HT-29 (cell line): ENCODE data around the gene NUP214. TPM values are rescaled to one million over a fixed set of nuclear protein-coding genes. Genes with fewer than 3 reads are reported as not detected.
"Not testable (repeated sequence)": the region's sequence is repeated elsewhere in the genome, so short reads cannot be mapped to it uniquely, and the experiment has no call there.

Experiments used
- DNase-seq: peaks from one replicate; pipeline ENCODE4 v3.0.0-alpha.2; 2015; ENCODE audit warnings: low spot score
- total RNA-seq: library from RNA; depleted of rRNA; stranded (reverse); fragments of >200 nt; shearing (Covaris generic); gene quantifications from 2 replicates; pipeline ENCODE4 v1.2.3, GENCODE V29; 2014

Gene NUP214
- total RNA-seq, 1 experiment from 2014 or later = 18.4 TPM

DNA sequence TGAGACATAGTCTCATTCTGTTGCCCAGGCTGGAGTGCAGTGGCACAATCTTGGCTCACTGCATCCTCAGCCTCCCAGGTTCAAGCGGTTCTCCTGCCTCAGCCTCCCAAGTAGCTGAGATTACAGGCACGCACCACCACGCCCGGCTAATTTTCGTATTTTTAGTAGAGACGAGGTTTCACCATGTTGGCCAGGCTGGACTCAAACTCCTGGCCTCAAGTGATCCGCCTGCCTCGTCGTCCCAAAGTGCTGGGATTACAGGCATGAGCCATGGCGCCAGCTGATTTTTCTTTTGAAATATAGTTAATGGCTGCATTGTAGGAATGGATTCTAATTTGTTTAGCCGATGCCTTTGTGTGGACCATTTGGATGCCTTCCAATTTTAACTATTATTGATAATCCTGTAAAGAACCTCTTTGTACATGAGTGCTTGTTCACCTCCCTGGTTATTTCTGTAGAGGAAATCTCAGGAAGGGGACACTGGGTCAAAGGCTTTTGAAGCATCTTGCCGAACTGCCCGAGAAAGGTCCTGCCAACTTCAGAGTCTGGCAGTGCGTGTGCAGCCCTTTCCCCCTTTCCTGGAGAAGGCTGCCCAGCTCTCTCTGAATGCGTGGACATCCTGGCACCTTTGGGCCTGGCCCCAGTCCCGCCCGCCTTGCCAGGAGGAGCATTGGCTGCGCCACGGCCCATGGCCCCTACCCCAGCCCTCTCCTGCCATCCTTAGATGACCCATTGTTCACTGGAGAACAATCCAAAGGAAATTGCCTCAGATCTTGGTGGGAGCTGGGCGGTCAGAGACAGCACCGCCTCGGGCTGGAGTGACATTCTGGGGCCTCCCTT is 8.9 kb upstream of the NUP214 start:
- no peak for DNase-seq

GRCh38 chr9:131117121-131117761 is 8.1 kb upstream of the NUP214 start:
- DNase-seq = no peak

GRCh38 chr9:131117762-131118145 is 7.6 kb upstream of the NUP214 start:
- no peak for DNase-seq

DNA sequence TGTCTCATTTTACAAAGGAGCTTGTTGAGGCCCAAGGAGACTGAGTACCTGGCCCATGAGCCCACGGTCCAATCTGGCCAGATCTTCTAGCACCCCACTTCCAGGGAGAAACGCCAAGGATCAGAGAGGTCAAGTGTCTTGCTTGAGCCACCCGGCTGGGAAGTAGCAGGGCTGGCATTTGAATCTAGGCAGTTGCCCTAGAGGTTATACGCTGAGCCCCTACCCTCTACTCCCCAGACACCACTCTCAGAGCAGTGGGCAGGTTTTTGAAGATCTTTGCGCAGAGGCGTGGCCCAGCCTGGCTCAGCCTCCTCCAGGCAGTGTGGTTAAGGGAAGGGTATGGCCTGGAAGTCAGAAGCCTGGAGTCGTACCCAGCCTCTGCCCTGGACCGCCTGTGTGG is 5.8 kb upstream of the NUP214 start:
- no peak for DNase-seq

DNA sequence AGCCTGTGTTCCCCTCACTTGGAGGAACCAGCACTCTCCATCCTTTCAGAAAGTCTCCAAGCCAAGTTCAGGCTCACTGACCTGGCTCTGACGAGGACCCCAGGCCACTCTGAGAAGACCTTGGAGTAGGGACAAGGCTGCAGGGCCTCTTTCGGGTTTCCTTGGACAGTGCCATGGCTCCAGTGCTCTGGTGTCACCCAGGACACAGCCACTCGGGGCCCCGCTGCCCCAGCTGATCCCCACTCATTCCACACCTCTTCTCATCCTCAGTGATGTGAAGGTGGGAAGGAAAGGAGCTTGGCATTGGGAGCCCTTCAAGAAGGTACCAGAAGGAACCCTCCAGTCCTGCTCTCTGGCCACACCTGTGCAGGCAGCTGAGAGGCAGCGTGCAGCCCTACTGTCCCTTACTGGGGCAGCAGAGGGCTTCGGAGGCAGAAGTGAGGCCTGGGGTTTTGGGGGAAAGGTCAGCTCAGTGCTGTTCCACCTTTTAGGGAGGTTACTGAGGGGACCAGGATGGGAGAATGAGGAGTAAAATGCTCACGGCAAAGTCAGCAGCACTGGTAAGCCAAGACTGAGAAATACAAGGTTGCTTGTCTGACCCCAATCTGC is 4.7 kb upstream of the NUP214 start:
- no peak for DNase-seq

- no peak for DNase-seq
Measured at GRCh38 chr9:131121346-131121745, 4.0 kb upstream of the NUP214 start.

- DNase-seq = no peak
Measured at GRCh38 chr9:131122158-131122557, 3.2 kb upstream of the NUP214 start.

GRCh38 chr9:131125038-131125287 is 423 bp upstream of the NUP214 start:
- DNase-seq = no peak

DNA sequence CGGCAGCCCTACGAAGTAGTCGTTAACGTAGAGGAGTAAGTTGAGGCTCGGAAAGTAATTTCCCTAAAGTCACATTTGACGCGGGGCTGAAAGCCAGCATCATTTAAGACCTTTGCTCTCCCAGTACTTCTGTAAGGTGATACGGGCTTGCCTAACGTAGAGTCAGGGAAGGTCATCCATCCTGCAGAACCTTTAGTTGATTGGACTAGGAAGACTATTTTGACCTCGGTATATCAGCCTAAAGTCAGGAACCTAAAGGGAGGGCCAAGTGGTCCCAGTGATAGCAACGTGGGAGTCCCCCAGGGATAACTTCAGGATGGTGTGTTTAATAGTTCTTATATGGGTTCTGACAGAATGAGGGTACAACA is 657 bp downstream of the NUP214 start:
- no peak for DNase-seq

DNA sequence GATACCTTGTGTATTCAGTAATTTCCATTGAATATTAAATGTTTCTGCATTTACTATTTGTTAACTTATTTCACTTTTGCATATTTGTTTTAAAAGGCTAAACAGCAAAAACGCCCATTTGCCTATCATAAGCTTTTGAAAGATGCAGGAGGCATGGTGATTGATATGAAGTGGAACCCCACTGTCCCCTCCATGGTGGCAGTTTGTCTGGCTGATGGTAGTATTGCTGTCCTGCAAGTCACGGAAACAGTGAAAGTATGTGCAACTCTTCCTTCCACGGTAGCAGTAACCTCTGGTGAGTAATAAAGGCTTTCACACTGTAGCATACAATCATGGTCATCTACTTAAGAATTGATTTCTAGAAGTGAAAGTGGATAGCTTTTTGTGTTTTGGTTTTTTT is 3.8 kb downstream of the NUP214 start:
- no peak for DNase-seq

DNA sequence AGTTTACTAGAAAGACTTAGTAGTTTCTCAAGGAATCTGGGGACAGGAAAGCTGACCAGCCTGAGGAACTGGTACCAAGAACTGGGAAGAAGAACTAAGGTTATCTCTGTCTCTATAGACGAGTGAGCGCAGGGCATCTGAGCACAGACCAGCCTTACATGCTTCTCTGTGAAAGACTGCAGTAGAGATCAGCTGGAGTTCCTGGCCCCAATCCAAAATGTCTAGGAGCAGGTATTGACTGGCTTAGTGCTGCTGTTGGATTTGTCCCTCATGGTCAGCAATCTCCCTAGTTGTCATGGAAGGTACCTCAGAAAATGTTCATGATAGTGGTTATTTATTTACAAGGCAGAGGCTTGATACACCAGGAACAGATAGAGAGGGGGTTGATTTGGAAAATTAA is 13.3 kb downstream of the NUP214 start:
- DNase-seq = no peak

DNA sequence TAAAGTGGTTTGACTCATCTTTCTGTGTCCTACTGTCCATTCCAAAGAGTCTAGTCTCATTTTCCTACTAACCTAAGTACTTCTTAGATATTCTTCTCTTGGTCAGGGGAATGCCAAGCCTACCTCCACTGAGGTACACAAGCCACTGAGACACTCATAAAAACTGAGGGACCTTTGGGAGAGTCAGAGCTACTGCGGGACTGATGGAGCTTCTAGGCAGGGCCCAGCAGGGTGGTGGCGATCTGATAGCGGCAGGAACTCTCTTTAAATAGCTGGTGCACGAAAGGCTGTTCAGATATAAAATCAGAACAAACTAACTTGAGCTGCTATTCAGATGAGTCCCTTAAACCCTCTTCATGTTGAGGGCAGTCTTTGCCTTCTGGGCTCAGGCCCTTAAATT is 14.7 kb downstream of the NUP214 start:
- DNase-seq = no peak

- no peak for DNase-seq
Measured at GRCh38 chr9:131140550-131140949, 15.2 kb downstream of the NUP214 start.

DNA sequence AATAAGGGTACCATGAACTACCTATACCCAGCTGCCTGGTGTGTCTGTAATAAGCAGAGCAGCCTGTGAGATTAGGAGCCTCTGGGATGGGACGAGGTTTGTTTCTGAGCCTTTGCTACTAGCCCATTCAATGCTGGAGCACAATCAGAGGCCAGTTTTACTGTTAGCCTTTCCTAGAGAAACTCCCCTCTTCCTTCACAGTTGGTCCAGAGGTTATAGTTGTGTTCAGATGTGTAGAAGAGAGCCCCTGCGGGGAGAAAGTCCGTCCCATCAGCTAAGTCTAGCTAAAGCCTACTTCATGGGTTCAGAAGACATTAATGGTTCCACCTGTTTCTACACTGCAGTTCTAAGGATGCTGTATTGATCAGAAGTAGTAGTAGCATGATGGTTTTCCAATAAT is 16.8 kb downstream of the NUP214 start:
- DNase-seq = no peak

DNA sequence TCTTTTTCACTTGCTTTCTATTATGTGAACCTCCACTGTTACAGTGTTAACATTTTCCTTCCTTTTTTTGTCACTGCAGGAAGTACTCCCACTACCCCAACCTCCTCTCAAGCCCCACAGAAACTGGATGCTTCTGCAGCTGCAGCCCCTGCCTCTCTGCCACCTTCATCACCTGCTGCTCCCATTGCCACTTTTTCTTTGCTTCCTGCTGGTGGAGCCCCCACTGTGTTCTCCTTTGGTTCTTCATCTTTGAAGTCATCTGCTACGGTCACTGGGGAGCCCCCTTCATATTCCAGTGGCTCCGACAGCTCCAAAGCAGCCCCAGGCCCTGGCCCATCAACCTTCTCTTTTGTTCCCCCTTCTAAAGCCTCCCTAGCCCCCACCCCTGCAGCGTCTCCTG is 18.8 kb downstream of the NUP214 start:
- no peak for DNase-seq

- DNase-seq = no peak
Measured at GRCh38 chr9:131145245-131145644, 19.9 kb downstream of the NUP214 start.

- no peak for DNase-seq
Measured at GRCh38 chr9:131146186-131146585, 20.8 kb downstream of the NUP214 start.

DNA sequence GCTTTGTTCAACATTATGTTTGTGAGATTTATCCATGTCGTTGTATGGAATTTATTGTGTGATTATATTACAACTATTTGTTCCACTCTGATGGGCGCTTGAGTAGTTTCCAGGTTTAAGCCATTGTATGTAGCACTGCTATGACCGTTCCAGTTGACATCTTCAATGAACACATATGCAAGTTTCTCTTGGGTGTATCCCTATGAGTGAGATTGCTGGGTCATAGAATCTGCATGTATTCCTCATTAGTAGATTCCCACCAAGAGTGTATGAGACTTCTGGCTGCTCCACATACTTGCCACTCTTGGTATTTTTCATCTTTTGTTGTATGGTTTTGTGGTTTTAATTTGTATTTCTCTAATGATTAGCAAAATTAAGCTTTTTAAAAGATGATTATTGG is 22.9 kb downstream of the NUP214 start:
- no peak for DNase-seq

GRCh38 chr9:131148966-131149687 is 23.7 kb downstream of the NUP214 start:
- no peak for DNase-seq

GRCh38 chr9:131149688-131150053 is 24.3 kb downstream of the NUP214 start:
- no peak for DNase-seq

DNA sequence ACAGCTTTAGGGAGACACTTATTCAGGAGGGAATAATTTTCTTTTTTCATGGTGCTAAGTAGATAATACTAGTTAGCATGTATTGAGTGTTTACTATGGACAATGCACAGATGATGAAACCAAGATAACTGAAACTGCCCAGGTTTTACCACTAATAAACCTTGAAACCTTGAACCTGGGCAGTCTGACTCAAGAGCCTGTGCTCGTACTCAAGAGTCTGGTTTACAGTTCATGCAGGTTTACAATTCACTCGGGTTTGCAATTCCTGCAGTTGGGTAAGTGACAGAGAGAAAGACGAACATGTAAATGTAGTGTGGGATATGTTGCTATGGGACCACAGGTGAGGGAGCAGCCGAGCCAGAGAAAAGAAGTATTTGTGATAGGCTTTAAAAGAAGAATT is 28.2 kb downstream of the NUP214 start:
- no peak for DNase-seq

GRCh38 chr9:131158673-131159072 is 33.3 kb downstream of the NUP214 start:
- DNase-seq = not testable (repeated sequence)
